Mucosa of descending colon (tissue), 3 donors: ENCODE results near the gene CHKB. TPM values are rescaled to one million over a fixed set of nuclear protein-coding genes. Genes with fewer than 3 reads are reported as not detected.

Source experiments
- ATAC-seq: fragments of 200-7000 bp; cut with Tn5 transposase; one replicate; pipeline ENCODE4 v1.9.1; 2020; ENCODE audit warnings: mild to moderate bottlenecking, moderate library complexity
- DNase-seq, 3 donors: peaks; one replicate each; pipeline ENCODE4 v3.0.0-alpha.2; 2020
- H3K36me3 ChIP-seq: fragments of 200-600 bp; one replicate; pipeline ENCODE4 v1.8.0; 2021; ENCODE audit warnings: low read depth, mild to moderate bottlenecking
- H3K4me1 ChIP-seq: fragments of 200-600 bp; one replicate; pipeline ENCODE4 v1.8.0; 2021; ENCODE audit warnings: low read depth, mild to moderate bottlenecking
- H3K4me3 ChIP-seq: fragments of 200-600 bp; one replicate; pipeline ENCODE4 v1.8.0; 2021; ENCODE audit warnings: mild to moderate bottlenecking
- H3K9me3 ChIP-seq: fragments of 200-600 bp; one replicate; pipeline ENCODE4 v1.8.0; 2021; ENCODE audit warnings: mild to moderate bottlenecking
- CTCF ChIP-seq: fragments of 200-600 bp; IDR thresholded peaks from one replicate; pipeline ENCODE4 v1.8.0; 2022; ENCODE audit warnings: antibody characterized with exemption, mild to moderate bottlenecking
- intact Hi-C, 2 donors: fragments of 100-400 bp; cut with DNase I in 1 of 2; cut with micrococcal nuclease in 1 of 2; formaldehyde crosslinking; loops; one replicate each; pipeline versions ENCODE4 v1.11.0 to v1.11.1; 2022; cut with DNase I, micrococcal nuclease
- total RNA-seq, 3 donors: library from RNA; stranded (reverse); fragmentation: NEBNext Ultra II Directional in 2 of 3; extraction: Animal tissue kit (Norgen Biotek cat#: 25700) in 2 of 3; gene quantifications; one replicate each; pipeline versions ENCODE4 v1.2.1 to v1.2.4, GENCODE V29; 2021 to 2023
- donor health status: DM: no; HTN: no; CAD: no; lungs with moderate emphysema.
- donor health status: DM: no; HTN: no; CAD: no.
- donor health status: DM: no; HTN: yes; CAD: no.

Gene CHKB
- total RNA-seq, 3 donors from 2014 or later, result 79.9 to 95.0 (median 80.9) TPM

- ATAC-seq (no peak), DNase-seq (no peak)
- H3K36me3 ChIP-seq, result no peaks in the 10 kb centered on the region
- H3K4me3 ChIP-seq, result no peak overlapping the region
- H3K9me3 ChIP-seq, result no peaks in the 10 kb centered on the region
- no peaks in the 10 kb centered on the region for H3K4me1 ChIP-seq
- TF ChIP-seq CTCF, result no peak
- intact Hi-C loops, result no loop called here
Observed at GRCh38 chr22:50606165-50606945, 23.7 kb upstream of the CHKB start.

DNA sequence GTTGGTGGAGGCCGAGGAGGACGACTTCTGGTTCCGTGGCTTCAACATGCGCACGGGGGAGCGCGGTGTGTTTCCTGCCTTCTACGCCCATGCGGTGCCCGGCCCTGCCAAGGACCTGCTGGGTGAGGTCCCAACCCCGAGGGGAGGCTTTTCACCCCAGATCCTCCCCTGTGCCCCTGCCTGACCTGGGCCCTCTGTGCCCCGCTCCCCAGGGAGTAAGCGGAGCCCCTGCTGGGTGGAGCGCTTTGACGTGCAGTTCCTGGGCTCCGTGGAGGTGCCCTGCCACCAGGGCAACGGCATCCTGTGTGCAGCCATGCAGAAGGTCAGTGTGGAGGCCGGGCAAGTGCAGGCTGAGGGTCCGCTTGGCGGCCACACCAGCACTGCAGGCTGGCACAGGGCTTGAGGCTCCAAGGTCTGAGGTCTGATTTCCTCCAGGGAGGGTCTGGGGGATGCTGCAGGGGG, 23.0 kb upstream of the CHKB start:
- DNase-seq, result peak in 1 of 3 donors; percentile 19
- peaks cover 3% of the 10 kb centered on the region for H3K4me1 ChIP-seq
- H3K9me3 ChIP-seq, result no peaks in the 10 kb centered on the region
- intact Hi-C loops, result no loop called here
- TF ChIP-seq CTCF, result no peak
- no peak overlapping the region for H3K4me3 ChIP-seq
- ATAC-seq, result no peak
- no peaks in the 10 kb centered on the region for H3K36me3 ChIP-seq

GRCh38 chr22:50605002-50605612, 22.5 kb upstream of the CHKB start:
- peak in 1 of 3 donors; percentile 13 for DNase-seq
- intact Hi-C loops, result no loop called here
- Histone ChIP-seq H3K4me3 (no peak overlapping the region), H3K4me1 (peaks cover 3% of the 10 kb centered on the region), H3K36me3 (no peaks in the 10 kb centered on the region), H3K9me3 (no peaks in the 10 kb centered on the region)
- ATAC-seq, result no peak
- no peak for TF ChIP-seq CTCF

- H3K36me3 ChIP-seq, result no peaks in the 10 kb centered on the region
- no peaks in the 10 kb centered on the region for H3K9me3 ChIP-seq
- no peak overlapping the region for H3K4me3 ChIP-seq
- intact Hi-C loops, result no loop called here
- no peak for ATAC-seq
- peak in 1 of 3 donors; percentile 16 for DNase-seq
- H3K4me1 ChIP-seq, result peaks cover 3% of the 10 kb centered on the region
- no peak for TF ChIP-seq CTCF
Observed at GRCh38 chr22:50604256-50605001, 21.8 kb upstream of the CHKB start.

DNA sequence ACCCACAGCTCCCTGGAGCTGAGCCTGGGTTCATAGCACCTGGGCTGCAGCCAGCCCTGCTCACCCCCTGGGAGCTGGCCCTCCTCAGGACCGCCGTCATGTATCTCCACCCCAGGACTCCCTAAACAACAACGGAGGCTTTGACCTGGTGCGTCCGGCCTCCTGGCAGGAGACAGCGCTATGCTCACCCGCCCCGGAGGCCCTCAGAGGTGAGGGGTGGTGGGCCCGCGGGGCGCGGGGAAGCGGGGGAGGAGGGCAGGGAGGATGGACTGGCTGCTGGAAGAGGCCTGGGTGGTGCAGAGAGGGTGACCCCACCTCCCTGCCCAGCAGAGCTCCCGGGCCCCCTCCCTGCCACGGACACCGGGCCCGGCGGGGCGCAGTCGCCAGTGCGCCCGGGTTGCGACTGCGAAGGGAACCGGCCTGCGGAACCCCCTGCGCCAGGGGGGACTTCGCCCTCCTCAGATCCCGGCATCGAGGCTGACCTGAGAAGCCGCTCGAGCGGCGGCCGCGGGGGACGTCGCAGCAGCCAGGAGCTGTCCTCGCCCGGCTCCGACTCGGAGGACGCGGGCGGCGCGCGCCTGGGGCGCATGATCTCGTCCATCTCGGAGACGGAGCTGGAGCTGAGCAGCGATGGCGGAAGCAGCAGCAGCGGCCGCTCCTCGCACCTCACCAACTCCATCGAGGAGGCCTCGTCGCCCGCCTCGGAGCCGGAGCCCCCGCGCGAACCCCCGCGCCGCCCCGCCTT, 21.0 kb upstream of the CHKB start:
- ATAC-seq (no peak), DNase-seq (peak in 1 of 3 donors; percentile 20)
- Histone ChIP-seq H3K9me3 (no peaks in the 10 kb centered on the region), H3K4me3 (no peak overlapping the region), H3K4me1 (peaks cover 3% of the 10 kb centered on the region), H3K36me3 (no peaks in the 10 kb centered on the region)
- intact Hi-C loops, result no loop called here
- TF ChIP-seq CTCF, result no peak
